Adrenal gland (tissue), 5 donors: ENCODE measurements around the gene FAM25A.
"Not testable (repeated sequence)": the region's sequence is repeated elsewhere in the genome, so short reads cannot be mapped to it uniquely, and the experiment has no call there.

Experiments used
- CTCF ChIP-seq, 6 experiments: fragments of 450-650 bp in 4 of 6; fragments of 200-600 bp in 2 of 6; sonication (generic) in 1 of 6; IDR thresholded peaks; 1 replicate in 5 of 6; 2 replicates in 1 of 6; pipeline versions ENCODE4 v1.5.1 to v1.8.0; 2016 to 2021; ENCODE audit warnings: antibody characterized with exemption in 6 of 6, mild to moderate bottlenecking in 2 of 6, moderate library complexity in 1 of 6
- POLR2A ChIP-seq, 2 donors: fragments of 450-650 bp; IDR thresholded peaks; one replicate each; pipeline ENCODE4 v1.6.1; 2017; ENCODE audit warnings: antibody characterized with exemption in 2 of 2, mild to moderate bottlenecking in 2 of 2, moderate library complexity in 1 of 2
- donor health status: DM: no; HTN: no; CAD: no.

DNA sequence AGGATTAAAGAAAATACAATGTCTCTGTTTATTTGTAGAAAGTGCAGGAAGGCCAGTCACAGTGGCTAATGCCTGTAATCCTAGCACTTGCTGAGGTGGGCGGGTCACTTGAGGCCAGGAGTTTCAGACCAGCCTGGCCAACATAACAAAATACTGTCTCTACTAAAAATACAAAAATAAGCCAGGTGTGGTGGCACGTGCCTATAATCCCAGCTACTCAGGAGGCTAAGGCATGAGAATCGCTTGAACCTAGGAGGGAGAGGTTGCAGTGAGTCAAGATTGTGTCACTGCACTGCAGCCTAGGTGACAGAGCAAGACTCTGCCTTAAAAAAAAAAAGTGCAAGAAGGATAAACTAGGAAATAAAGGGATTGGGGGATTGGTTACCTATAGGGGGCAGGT, 41.6 kb upstream of the FAM25A start:
- TF ChIP-seq POLR2A, CTCF (IDR thresholded peaks at IDR 0.05): not testable (repeated sequence)
